CD4-positive, alpha-beta T cell (primary cell): ENCODE data around the gene ICE2. TPM values are rescaled to one million over a fixed set of nuclear protein-coding genes. Genes with fewer than 3 reads are reported as not detected.

Experiments
- ATAC-seq: fragments of 200-7000 bp; cut with Tn5 transposase; one replicate; pipeline ENCODE4 v1.10.0; 2022; ENCODE audit warnings: mild to moderate bottlenecking; ENCODE audit not compliant: poor library complexity
- CTCF ChIA-PET: fragments of 350-600 bp; sonication (Branson Sonifier 250); formaldehyde crosslinking; loops from one replicate; lab custom pipeline; 2021; ENCODE audit warnings: antibody characterized with exemption, inconsistent platforms; lab: Charles Lee
- POLR2A ChIA-PET: fragments of 350-600 bp; sonication (Branson Sonifier 250); formaldehyde crosslinking; loops from one replicate; lab custom pipeline; 2021; ENCODE audit warnings: antibody characterized with exemption, inconsistent platforms; lab: Charles Lee
- DNase-seq, 14 experiments: peaks; one replicate each; pipeline ENCODE4 v3.0.0-alpha.2; 2013 to 2020; ENCODE audit warnings: mixed read lengths in 2 of 14
- H3K27ac ChIP-seq, 2 donors: one replicate each; pipeline versions ENCODE4 v1.5.1 to v1.7.0; 2013; ENCODE audit warnings: low read length in 2 of 2, low read depth in 1 of 2, mild to moderate bottlenecking in 1 of 2
- H3K27me3 ChIP-seq, 2 experiments: 1 replicate in 1 of 2; 2 replicates in 1 of 2; pipeline versions ENCODE4 v1.6.1 to v1.7.0; 2013; ENCODE audit warnings: low read length in 2 of 2, control low read depth in 1 of 2, mild to moderate bottlenecking in 1 of 2, moderate library complexity in 1 of 2; ENCODE audit not compliant: insufficient read depth in 2 of 2, control insufficient read depth in 1 of 2
- H3K36me3 ChIP-seq: one replicate; pipeline ENCODE4 v1.6.1; 2013; ENCODE audit warnings: low read length, control low read depth; ENCODE audit not compliant: insufficient read depth
- H3K4me1 ChIP-seq: one replicate; pipeline ENCODE4 v1.6.1; 2013; ENCODE audit warnings: low read length, control low read depth; ENCODE audit not compliant: insufficient read depth
- H3K4me3 ChIP-seq: one replicate; pipeline ENCODE4 v1.5.1; 2013; ENCODE audit warnings: mild to moderate bottlenecking, low read length, moderate library complexity
- H3K9me3 ChIP-seq, 2 experiments: 1 replicate in 1 of 2; 2 replicates in 1 of 2; pipeline versions ENCODE4 v1.6.1 to v1.7.0; 2013; ENCODE audit warnings: low read length in 2 of 2, mild to moderate bottlenecking in 2 of 2, control low read depth in 1 of 2, moderate library complexity in 1 of 2; ENCODE audit not compliant: control insufficient read depth in 1 of 2, insufficient read depth in 1 of 2
- H3K27ac Mint-ChIP-seq: one replicate; pipeline ENCODE4 v1.8.0; 2020; ENCODE audit warnings: mixed read lengths
- H3K27me3 Mint-ChIP-seq: one replicate; pipeline ENCODE4 v1.8.0; 2021; ENCODE audit warnings: mixed read lengths
- H3K36me3 Mint-ChIP-seq: one replicate; pipeline ENCODE4 v1.8.0; 2021; ENCODE audit warnings: low read depth, mixed read lengths
- H3K4me1 Mint-ChIP-seq: one replicate; pipeline ENCODE4 v1.8.0; 2021; ENCODE audit warnings: low read depth, mixed read lengths
- H3K4me3 Mint-ChIP-seq: one replicate; pipeline ENCODE4 v1.8.0; 2020; ENCODE audit warnings: mild to moderate bottlenecking, mixed read lengths
- H3K9me3 Mint-ChIP-seq: one replicate; pipeline ENCODE4 v1.8.0; 2020; ENCODE audit warnings: mixed read lengths
- CTCF ChIP-seq: fragments of 200-600 bp; IDR thresholded peaks from one replicate; pipeline ENCODE4 v1.8.0; 2022; ENCODE audit warnings: antibody characterized with exemption, mild to moderate bottlenecking
- intact Hi-C, 2 experiments: fragments of 100-400 bp; cut with DNase I in 1 of 2; cut with micrococcal nuclease in 1 of 2; formaldehyde crosslinking; loops; one replicate each; pipeline versions ENCODE4 v1.15.1 to v1.9.0; 2023 to 2025; cut with DNase I, micrococcal nuclease
- total RNA-seq, 174 experiments: library from RNA in 2 of 174; stranded (reverse) in 2 of 174; gene quantifications; one replicate each; pipeline ENCODE4 v1.2.3 and lab custom pipeline; 2021 to 2026

Gene ICE2
- total RNA-seq, 2 experiments from 2014 or later = 20.4 to 23.4 TPM

- no peak for DNase-seq
- H3K36me3 ChIP-seq = peaks cover 38% of the 10 kb centered on the region
- H3K4me3 ChIP-seq = no peak overlapping the region
- H3K27ac ChIP-seq = no peak overlapping the region
- intact Hi-C loops = no loop called here
- ChIA-PET CTCF (no interaction called here), POLR2A (interaction anchor here (1.2 kb wide), 1 partner anchor 15 kb away, joined by 3 read pairs; no protein-coding TSS in a partner anchor)
- Mint-ChIP-seq H3K27me3 (no peaks in the 10 kb centered on the region), H3K36me3 (peaks cover 29% of the 10 kb centered on the region), H3K9me3 (no peaks in the 10 kb centered on the region), H3K4me1 (peaks cover 12% of the 10 kb centered on the region), H3K4me3 (no peak overlapping the region), H3K27ac (no peak overlapping the region)
- H3K27me3 ChIP-seq = no peaks in the 10 kb centered on the region
- TF ChIP-seq CTCF = no peak
- ATAC-seq = no peak
- H3K4me1 ChIP-seq = peaks cover 11% of the 10 kb centered on the region
- H3K9me3 ChIP-seq = no peaks in the 10 kb centered on the region
These were observed 94.3 kb downstream of the ICE2 start for GRCh38 chr15:60384526-60385126.

GRCh38 chr15:60384053-60384452, 94.9 kb downstream of the ICE2 start:
- no peak for TF ChIP-seq CTCF
- DNase-seq = no peak
- Histone ChIP-seq H3K4me1 (peaks cover 6% of the 10 kb centered on the region), H3K27ac (no peak overlapping the region), H3K27me3 (no peaks in the 10 kb centered on the region), H3K9me3 (no peaks in the 10 kb centered on the region), H3K4me3 (no peak overlapping the region), H3K36me3 (peaks cover 42% of the 10 kb centered on the region)
- H3K4me3 Mint-ChIP-seq = no peak overlapping the region
- H3K9me3 Mint-ChIP-seq = no peaks in the 10 kb centered on the region
- H3K4me1 Mint-ChIP-seq = peaks cover 6% of the 10 kb centered on the region
- CTCF ChIA-PET = no interaction called here
- no peak overlapping the region for H3K27ac Mint-ChIP-seq
- H3K36me3 Mint-ChIP-seq = peaks cover 34% of the 10 kb centered on the region
- ATAC-seq = no peak
- intact Hi-C loops = no loop called here
- H3K27me3 Mint-ChIP-seq = no peaks in the 10 kb centered on the region
- POLR2A ChIA-PET = no interaction called here

GRCh38 chr15:60382773-60383674, 95.9 kb downstream of the ICE2 start:
- no peak for ATAC-seq
- no peaks in the 10 kb centered on the region for H3K27me3 Mint-ChIP-seq
- ChIA-PET CTCF (no interaction called here), POLR2A (no interaction called here)
- no peak overlapping the region for H3K27ac Mint-ChIP-seq
- Histone ChIP-seq H3K4me1 (no peaks in the 10 kb centered on the region), H3K27ac (no peak overlapping the region), H3K36me3 (peaks cover 45% of the 10 kb centered on the region), H3K9me3 (no peaks in the 10 kb centered on the region), H3K4me3 (no peak overlapping the region), H3K27me3 (no peaks in the 10 kb centered on the region)
- TF ChIP-seq CTCF = no peak
- no peaks in the 10 kb centered on the region for H3K9me3 Mint-ChIP-seq
- DNase-seq = no peak
- intact Hi-C loops = no loop called here
- H3K4me3 Mint-ChIP-seq = no peak overlapping the region
- peaks cover 39% of the 10 kb centered on the region for H3K36me3 Mint-ChIP-seq
- no peaks in the 10 kb centered on the region for H3K4me1 Mint-ChIP-seq
